Measurements from ENCODE around the gene PIR.
A peak's percentile ranks its signal among the peaks of the same experiment; 100 is the strongest.

PIR gene

DNA sequence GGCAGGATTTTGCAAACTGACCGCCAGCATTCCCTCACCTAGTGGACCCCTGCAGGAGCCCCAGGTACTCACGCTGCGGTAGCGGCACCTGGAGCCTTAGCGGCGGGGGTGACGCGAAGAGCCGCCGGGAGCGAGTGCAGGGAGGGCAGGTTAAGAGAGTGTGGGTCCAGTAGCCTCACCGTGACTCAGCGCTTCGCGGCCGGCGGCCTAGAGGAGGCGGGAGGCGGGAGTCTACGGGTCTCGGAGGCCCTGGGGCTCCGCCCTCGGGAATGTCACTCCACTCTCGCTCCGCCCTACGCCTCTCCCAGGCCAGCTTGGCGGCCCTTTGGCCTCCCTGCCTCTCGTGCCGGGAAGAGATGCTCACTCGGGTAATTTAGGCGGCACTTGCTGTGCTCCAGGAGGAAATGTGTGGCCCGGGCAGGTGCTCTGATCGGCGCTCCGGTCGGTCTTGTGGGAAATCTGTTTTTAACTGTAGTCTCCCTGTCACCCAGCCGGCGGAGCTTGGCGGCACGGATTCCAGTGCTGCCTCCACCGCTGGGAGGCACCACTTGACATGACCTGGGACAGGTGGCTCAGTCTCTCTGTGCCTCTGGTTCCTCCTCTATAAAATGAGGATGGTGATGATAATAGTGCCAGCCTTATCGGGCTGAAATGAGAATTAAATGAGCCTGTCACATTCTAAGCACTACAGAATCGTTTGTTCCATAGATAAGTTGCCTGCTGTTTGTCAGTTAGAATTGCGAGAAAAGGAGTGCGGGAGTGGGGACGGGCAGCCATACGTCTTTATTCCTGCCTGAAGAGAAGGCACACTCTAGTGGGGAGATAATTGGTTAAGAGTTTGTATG lies at the start of gene PIR:
Gene PIR, minus strand, starts transcription at position 216 of the 845 bp plus-strand sequence. CDS start 2,076 bp downstream, outside the sequence.
- peak; percentile 33 to 56 for DNase-seq (ENCODE audit: low read depth in 2 of 2)

DNA sequence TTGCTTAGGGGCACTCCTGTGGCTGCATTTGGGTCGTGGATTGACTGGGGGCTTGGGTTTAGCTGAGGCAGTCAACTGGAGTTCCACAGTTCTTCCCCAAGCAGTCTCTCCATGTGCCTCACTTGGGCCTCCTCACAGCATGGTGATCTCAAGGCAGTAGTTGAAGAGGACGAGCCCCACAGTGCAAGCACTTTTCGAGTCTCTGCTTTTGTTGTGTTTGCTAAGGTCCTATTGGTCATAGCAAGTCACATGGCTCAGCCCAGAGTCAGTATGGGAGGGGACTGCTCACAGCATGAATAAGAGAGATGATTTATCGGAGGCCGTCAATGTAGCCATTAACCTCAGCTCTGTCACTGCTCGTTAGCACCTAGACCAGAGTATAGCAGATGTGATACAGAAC lies 37.2 kb upstream of the PIR start:
- no peak for DNase-seq (ENCODE audit: low read depth in 2 of 2)

DNA sequence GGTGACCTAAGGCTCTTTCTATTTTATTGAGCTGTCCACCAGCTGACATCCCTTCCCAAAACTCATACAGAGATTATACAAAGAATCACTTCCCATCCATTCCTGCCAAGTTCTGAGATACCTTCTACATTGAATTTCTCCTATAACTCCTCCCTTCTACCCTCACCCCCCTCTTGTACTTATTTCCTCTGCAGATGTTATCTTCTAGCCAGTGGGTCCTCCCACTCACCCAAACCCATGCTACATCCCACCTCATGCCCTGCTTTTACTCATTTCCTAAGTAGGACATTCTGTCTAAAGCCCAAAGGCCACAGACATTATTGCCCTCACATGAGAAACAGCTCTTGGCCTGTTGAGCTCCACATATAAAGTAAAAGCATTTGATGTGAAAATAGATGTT lies 36.0 kb upstream of the PIR start:
- DNase-seq (ENCODE audit: low read depth in 2 of 2) = no peak

DNA sequence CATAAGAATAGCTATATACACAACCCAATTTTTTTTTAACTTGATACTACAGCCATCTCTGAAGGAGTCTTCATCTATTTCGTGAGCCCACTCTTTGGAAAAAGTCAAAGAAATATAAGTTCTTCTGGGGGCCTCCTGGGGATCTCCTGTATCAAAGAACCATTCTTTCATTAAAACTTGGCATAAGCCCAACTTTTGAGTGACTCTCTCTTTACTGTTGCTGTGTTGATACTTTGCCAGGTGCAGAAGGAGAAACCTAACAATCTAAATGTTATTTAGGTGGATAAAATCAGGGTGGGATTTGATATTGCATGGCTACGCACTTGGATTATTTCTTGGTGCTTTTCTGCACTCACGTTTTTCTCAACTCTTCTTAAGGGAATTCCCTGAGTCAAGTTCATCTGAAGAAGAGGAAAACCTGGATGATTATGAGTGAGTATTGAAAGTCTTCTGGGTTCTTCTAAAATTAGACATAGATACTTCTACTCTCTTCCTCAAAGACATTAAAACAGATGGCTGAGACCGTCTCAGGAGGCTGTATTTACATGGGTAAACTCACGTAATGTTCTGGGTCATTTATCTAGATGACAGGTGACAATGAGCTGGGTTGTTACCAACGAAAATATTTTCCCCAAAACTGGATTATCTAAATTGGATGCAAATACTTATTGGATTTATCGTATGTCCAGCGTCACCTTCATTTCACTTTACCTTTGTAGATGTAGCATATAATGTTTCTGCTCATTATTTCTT lies 32.7 kb upstream of the PIR start:
- DNase-seq (ENCODE audit: low read depth in 2 of 2) = no peak

DNA sequence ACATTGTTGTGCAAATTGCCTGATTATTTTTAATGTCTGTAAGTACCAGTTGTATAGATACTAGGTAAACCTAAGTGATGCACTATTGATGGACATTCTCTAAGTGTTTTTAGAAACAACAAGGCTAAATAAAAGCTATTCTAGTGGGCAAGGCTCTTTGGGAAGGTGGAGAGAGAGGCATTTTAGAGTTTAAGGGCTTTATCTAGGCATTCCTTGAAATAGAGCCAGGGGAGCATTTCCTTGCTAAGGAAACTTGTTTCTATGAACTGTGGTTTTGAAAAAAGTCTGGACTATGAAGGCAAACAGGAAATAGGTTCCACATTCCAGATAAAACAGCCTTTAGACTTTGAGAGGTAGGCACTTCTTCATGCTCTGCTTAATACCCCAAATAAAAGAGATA lies 31.3 kb upstream of the PIR start:
- no peak for DNase-seq (ENCODE audit: low read depth in 2 of 2)

DNA sequence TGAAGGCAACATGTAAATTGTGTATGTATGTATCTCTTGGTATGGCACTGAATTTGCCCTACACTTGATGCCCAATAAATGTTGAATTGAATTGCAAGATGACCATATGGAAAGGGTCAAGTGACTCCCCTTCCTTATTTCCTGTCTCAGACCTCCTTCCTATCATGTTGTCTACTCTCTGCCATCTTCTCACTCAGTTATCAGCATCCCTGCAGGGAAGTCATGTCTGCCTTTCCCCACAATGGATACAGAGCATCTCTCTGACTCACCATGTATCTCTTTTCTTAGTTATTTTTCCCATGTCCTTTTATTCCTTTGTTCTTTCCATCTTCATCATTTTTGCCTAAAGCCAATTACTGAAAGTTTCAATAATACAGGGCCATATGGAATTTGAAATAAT lies 30.0 kb upstream of the PIR start:
- DNase-seq (ENCODE audit: low read depth in 2 of 2) = no peak

DNA sequence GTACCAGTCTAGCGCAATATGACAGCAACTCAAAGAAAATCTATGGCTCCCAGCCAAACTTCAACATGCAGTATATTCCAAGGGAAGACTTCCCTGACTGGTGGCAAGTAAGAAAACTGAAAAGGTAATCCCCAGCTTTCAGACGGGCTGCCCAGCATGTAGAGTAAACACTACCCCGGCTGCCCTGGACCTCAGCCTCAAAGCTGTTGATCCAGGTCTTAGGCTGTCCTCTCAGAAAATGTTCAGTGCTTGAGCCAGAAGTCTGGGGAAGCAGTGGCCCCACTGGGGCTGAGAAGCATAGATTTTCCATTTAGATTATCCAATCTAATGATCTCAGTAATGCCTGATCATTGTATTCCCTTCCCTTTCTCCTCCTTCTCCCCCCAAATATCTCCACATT lies 29.3 kb upstream of the PIR start:
- no peak for DNase-seq (ENCODE audit: low read depth in 2 of 2)

DNA sequence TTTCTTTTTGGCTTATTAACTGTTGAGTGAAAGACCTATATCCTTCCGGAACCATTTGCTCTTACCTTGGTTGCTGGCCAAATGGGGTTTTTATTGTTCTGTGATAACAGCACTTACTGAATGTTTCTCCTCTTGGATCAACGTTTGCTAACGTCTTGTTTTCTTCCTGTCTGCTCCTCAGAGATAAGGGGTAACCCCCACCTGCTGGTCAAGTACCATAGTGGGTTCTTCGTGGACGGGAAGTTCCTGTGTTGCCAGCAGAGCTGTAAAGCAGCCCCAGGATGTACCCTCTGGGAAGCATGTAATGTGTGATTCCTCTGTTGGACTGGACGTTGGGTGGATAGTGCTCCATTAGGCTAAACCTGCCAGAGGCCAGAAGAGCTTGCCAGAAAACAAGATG lies 22.8 kb upstream of the PIR start:
- DNase-seq (ENCODE audit: low read depth in 2 of 2) = no peak

DNA sequence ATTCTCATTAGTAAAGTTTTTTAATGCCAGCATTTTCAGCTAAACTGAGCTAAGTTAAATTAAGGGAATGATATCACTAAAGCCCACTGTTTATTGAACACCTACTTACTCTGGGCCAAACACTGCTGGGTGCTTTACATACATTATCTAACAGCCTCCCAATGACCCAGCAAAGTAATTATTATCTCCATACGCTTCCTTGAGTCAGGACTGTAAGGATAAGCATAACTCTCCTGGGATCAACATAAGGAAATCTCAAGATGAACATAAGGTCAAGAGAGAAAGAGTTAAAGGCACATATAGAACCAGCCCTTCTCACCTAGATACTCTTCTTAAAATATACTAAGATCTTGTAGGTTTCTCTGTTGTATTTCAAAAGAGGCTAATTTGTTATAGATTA lies 21.1 kb upstream of the PIR start:
- DNase-seq (ENCODE audit: low read depth in 2 of 2) = no peak

DNA sequence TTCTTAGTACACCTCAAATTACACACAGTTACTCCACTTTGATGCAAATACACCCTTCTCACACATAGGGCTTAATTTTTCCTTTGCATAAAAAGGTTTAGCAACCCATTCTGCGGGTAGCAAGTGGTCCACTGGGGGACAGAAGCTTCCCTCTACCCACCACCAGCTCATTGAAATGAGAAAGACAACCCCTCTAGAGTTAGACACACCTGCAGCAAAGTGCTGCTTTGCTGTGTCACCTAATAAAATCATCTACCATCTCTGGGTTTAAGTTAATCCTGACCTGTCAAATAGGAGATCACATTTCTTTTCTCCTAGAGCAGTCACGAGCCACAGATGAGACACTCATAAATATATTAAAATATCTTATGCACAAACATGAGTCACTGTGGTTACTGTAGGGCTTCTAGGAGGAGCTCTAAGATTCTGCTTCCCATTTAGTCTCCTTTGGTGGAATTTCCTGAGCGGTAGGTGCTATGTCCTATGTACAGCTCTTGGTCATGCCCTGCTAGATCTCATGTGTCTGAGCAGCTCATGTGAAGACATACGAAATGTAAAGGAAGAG lies 19.4 kb upstream of the PIR start:
- DNase-seq (ENCODE audit: low read depth in 2 of 2) = no peak

DNA sequence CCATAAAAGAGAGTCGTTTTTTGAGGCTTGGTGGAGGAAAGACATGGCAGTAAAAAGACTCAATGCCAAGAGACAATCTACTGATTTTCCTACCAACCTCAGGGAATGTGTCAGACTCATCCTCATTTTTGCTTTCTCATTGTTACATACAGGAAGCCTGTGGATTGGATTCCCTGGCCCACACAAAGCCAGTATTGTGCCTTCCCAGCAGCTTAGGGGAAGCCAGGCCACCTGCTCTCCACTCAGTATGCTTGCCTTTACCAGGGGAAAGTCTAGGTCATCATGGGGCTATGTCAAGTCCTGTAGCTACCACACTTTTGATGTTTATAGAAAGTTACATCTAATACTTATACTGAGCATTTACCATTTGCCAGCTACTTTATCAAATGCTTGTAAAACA lies 18.4 kb upstream of the PIR start:
- no peak for DNase-seq (ENCODE audit: low read depth in 2 of 2)

DNA sequence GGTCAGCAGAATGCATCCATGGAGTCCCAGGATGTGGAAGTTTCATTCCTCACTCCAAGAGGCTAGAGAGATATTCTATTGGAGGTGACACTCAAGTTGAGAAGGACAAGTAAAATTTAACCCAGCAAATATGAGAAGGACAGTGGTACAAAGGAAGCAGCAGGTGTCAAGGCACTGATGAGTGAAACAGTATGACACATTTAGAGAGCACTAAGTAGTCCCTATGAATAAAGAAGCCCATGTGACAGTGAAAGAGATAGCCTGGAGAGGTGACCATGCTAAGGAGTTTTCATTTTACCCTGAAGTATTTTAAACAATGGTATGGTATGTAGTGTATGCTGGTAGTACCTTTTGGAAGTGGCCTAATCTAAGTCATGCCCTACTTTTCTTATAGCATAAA lies 16.7 kb upstream of the PIR start:
- DNase-seq (ENCODE audit: low read depth in 2 of 2) = no peak

DNA sequence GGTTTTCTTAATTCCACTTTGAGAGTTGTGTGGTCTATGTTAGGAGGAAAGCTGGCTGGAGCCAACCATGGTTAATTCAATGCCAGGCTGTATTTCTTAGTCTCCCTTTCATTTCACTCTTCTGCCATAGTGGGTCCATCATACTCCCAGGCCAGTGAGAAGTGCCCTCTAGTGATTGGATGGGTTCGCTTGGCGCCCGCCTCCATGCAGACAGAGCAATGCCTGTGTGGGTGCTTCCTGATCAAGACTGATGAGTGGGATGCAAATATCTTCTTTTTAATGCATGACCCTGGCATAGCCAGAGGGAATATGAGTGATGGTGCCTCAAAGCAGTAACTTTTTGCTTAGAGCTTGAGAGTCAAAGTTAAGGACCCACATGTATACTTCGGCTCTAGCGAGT lies 13.9 kb upstream of the PIR start:
- DNase-seq (ENCODE audit: low read depth in 2 of 2) = no peak

DNA sequence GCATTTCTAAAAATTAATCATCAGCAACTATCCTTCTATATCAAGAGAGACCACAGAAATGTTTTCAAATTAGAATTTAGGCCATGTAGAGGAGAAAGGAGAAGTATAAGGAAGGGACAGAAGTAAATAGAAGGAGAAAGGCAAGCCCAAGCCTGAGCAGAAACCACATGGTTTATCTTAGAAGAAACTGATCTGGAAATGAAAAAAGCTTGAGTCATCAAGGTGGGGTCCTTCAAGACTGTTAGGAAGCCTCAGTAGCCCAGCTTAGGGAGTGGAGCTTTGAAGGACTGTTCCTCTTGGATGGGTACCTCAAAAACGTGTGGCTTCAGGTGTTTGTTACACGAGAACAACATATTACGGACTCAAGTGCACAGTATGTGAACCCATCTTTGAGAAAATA lies 12.0 kb upstream of the PIR start:
- no peak for DNase-seq (ENCODE audit: low read depth in 2 of 2)

DNA sequence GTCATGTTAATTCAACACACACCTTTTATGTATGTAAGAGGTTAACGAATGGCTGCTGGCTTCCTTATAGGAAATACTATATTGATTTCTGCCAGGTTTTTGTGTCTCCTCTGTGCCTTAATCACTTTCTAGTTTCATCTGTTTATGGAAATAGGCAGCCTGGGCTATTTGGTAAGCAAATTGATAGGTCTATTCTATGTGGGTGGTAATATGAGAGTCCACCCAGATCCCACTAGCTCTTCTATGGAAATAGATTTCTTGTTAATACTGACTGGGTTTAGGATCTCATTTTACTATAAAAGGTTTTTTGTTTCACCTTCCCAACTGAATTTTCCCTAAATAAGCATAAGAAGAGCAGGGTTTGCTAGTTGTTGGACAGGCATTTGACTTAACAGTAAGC lies 11.5 kb upstream of the PIR start:
- no peak for DNase-seq (ENCODE audit: low read depth in 2 of 2)

DNA sequence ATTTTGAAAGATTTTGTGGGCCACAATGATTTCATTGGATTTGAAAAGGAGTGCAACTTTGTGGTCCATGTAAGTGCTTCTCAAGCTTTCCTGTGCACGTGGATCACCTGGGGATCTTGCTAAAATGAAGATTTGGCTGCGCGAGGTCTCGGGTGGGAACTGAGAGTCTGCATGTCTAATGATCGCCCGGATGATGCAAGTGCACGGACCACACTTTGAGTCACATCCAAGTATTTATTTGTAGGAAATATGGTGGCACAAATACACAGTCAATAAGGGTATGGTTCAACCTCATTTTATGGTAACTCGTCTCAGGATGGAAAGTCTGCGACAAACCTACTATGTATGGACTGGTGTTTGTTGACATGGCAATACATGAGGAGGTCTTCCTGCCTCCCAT lies 8.4 kb upstream of the PIR start:
- DNase-seq (ENCODE audit: low read depth in 2 of 2) = no peak

DNA sequence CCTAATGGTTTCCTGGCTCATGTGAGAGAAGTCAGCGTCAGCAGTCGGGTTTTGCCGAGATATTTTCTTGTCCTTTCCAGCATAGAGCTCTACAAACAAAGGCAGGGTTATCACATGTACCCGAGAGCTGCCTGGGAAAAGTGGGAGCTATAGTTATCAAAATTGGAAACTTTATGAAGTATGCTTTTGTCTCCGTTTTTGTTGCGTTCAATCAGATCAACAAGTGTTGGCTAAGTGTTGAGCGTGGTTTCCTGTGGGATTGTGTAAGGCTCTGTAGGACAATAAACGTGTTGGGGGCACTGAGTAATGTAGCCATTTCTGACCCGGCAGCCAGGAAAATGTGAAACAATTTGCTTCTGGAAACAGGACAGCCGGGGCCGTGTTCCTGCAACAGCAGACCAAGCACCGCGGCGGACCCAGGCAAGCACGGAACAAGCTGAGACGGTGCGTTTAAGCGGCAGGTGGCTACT lies 7.4 kb upstream of the PIR start, which contains the start of gene BMX:
Gene BMX, plus strand, starts transcription at position 311 of the 470 bp plus-strand sequence. CDS start 7,547 bp downstream, outside the sequence.
- DNase-seq (ENCODE audit: low read depth in 2 of 2) = no peak

DNA sequence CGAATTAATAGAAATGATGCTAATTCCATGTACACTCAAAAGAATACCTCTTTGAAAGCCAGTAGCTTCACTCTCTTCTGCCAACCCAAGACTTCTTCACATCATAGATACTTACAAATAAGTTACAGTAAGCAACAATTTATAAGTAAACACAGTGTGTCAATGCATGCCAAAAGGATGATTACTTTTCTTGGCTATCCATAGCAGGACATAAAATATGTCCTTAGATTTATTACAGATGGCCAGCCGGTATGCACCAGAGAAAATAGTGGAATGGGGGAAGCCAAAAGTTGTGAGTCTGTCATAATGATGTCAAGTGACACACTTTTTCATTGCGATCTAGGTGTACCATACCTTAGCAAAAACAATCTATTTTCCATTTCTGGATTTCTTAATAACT lies 6.8 kb upstream of the PIR start:
- no peak for DNase-seq (ENCODE audit: low read depth in 2 of 2)

DNA sequence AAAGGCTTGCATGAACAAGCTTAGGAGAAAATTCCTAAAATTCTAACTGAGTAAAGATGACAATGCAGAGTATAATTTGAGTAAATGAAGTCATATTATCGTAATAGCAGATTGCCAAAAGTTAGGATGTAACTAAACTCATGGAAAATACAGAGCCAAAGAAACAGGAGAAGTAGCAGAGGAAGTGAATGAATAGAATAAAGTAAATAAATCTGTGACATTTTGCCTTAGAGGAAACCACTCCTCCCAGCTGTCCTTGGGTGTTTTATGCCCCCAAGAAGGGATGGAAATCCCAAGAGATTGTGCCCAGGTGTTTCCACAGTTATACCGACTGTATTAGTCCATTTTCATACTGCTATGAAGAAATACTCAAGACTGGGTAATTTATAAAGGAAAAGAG lies 5.6 kb upstream of the PIR start:
- no peak for DNase-seq (ENCODE audit: low read depth in 2 of 2)

DNA sequence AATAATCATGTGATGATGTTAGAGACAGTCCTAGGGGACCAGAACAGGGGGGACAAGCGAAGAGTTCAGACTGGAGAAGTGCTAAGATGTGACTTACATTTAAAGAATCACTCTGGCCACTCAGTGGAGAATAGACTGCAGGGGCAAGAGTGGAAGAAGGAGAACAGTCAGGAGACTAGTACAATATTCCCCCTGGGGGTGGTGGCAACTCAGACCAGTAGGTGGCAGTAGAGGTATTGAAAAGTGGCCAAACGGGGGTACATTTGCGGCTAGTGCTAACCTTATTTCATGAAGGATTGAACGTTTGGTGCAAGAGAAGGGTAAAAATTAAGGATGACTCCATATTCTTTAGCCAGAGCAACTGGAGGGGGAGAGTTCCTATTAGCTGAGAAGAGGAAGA lies 4.7 kb upstream of the PIR start:
- peak; percentile 11 to 18 for DNase-seq (ENCODE audit: low read depth in 2 of 2)

DNA sequence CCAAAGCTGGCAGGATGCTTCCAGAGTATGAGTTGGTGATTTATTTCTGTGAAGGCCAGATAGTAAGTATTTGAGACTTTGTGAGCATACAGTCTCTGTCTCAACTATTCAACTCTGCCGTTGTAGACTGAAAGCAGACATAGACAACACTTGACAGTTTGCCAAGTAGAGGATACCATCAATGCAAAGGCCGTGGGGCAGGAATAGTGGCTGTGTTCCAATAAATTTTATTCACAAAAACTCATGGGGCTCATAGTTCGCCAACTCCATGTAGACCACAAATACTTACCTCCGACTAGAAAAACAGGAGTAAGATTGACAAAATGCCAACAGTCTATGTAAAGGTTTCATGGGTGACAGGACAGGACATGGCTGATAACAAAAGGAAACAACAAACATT lies 3.7 kb upstream of the PIR start:
- no peak for DNase-seq (ENCODE audit: low read depth in 2 of 2)

DNA sequence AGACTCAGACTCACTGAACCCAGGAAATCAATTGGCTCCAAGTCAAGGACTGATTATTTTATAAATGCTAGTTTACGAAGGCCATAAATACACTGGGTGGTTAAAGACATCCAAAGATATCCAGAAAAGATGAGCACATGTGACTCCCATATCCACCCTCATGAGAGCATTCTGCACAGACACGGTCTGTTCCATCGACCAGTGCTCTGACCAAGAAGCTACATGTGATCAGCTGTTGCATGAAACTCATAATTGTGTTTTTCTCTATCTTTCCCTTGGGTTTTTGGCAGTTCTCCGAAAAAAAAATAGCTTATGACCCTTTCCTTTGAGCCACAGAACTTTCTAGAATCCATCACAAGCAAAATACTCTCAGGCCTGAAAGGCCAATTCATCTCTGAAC lies 2.7 kb upstream of the PIR start:
- DNase-seq (ENCODE audit: low read depth in 2 of 2) = no peak

DNA sequence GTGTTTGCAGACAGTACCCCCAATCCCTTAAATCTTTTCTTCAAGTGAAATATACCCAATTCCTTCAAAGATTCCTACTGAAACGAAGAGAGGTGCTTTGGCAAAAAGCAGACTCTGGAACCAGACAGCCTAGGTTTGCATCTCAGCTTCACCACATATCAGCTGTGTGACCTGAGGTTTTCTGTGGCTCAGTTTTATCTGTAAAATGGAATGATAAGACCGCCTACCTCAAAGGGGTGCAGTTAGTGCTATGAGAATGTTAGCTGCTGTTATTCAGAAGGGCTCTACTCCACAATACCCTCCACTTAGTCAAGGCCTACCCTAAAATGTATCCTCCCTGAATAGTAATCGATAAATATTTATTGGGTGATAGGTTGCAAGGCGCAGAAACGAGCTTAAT lies 664 bp downstream of the PIR start:
- DNase-seq (ENCODE audit: low read depth in 2 of 2) = no peak
